ENCODE data around the gene SLC2A14.

DNA sequence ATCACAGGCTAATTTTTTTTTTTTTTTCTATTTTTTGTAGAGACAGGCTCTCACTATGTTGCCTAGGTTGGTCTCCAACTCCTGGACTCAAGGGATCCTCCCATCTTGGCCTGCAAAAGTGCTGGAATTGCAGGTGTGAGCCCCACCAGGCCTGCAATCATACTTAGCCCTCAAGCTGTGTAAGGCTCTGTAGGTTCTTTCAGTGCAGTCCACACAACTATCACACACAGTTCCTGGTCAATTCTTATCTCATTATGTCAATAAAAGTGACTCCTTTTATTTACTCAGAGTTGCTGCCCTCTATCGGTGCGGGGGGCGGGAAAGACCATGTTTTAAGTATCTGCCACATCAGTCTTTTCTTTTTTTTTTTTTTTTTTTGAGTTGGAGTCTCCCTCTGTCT, 34.3 kb upstream of the SLC2A14 start:
- TF ChIP-seq, protein P1, sequence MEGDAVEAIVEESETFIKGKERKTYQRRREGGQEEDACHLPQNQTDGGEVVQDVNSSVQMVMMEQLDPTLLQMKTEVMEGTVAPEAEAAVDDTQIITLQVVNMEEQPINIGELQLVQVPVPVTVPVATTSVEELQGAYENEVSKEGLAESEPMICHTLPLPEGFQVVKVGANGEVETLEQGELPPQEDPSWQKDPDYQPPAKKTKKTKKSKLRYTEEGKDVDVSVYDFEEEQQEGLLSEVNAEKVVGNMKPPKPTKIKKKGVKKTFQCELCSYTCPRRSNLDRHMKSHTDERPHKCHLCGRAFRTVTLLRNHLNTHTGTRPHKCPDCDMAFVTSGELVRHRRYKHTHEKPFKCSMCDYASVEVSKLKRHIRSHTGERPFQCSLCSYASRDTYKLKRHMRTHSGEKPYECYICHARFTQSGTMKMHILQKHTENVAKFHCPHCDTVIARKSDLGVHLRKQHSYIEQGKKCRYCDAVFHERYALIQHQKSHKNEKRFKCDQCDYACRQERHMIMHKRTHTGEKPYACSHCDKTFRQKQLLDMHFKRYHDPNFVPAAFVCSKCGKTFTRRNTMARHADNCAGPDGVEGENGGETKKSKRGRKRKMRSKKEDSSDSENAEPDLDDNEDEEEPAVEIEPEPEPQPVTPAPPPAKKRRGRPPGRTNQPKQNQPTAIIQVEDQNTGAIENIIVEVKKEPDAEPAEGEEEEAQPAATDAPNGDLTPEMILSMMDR (IDR thresholded peaks at IDR 0.05): peak in 1 of 4 experiments; percentile 34
- TF ChIP-seq POLR2A (IDR thresholded peaks at IDR 0.05): no peak
